Nephron progenitor cell (in vitro differentiated cells): ENCODE measurements around the gene RFC5.
A peak's percentile ranks its signal among the peaks of the same experiment; 100 is the strongest.

Source experiments
- DNase-seq: peaks from one replicate; pipeline ENCODE4 v3.0.0; 2021
- H3K27ac Mint-ChIP-seq: 2 replicates; pipeline ENCODE4 v1.8.0; 2021; ENCODE audit warnings: mild to moderate bottlenecking, moderate library complexity, mixed read lengths
- H3K27me3 Mint-ChIP-seq: 2 replicates; pipeline ENCODE4 v1.8.0; 2021; ENCODE audit warnings: mild to moderate bottlenecking, low read depth, mixed read lengths; ENCODE audit not compliant: poor library complexity
- H3K36me3 Mint-ChIP-seq: 2 replicates; pipeline ENCODE4 v1.8.0; 2021; ENCODE audit warnings: low read depth, mixed read lengths
- H3K4me1 Mint-ChIP-seq: 2 replicates; pipeline ENCODE4 v1.8.0; 2021; ENCODE audit warnings: mixed read lengths
- H3K4me3 Mint-ChIP-seq: 2 replicates; pipeline ENCODE4 v1.8.0; 2021; ENCODE audit warnings: mild to moderate bottlenecking, moderate library complexity, mixed read lengths
- H3K9me3 Mint-ChIP-seq: 2 replicates; pipeline ENCODE4 v1.8.0; 2021; ENCODE audit warnings: mild to moderate bottlenecking, moderate library complexity, mixed read lengths
- CTCF ChIP-seq: fragments of 200-600 bp; sonication (generic); IDR thresholded peaks from 2 replicates; pipeline ENCODE4 v1.5.0; 2021; ENCODE audit warnings: antibody characterized with exemption

RFC5 gene

GRCh38 chr12:118011377-118011776 is 5.1 kb upstream of the RFC5 start:
- DNase-seq: no peak
- H3K36me3 Mint-ChIP-seq: no peaks in the 10 kb centered on the region
- no peak overlapping the region for H3K4me3 Mint-ChIP-seq
- no peaks in the 10 kb centered on the region for H3K9me3 Mint-ChIP-seq
- peaks cover 6% of the 10 kb centered on the region for H3K27me3 Mint-ChIP-seq
- H3K4me1 Mint-ChIP-seq: peaks cover 24% of the 10 kb centered on the region
- no peak overlapping the region for H3K27ac Mint-ChIP-seq
- no peak for TF ChIP-seq CTCF

GRCh38 chr12:118011961-118012360 is 4.5 kb upstream of the RFC5 start:
- Mint-ChIP-seq H3K9me3 (no peaks in the 10 kb centered on the region), H3K27ac (no peak overlapping the region), H3K4me3 (no peak overlapping the region), H3K4me1 (peaks cover 26% of the 10 kb centered on the region), H3K27me3 (peaks cover 5% of the 10 kb centered on the region), H3K36me3 (no peaks in the 10 kb centered on the region)
- no peak for TF ChIP-seq CTCF
- no peak for DNase-seq

- Mint-ChIP-seq H3K27me3 (peaks cover 8% of the 10 kb centered on the region), H3K9me3 (no peaks in the 10 kb centered on the region), H3K27ac (no peak overlapping the region), H3K4me1 (peaks cover 39% of the 10 kb centered on the region), H3K4me3 (no peak overlapping the region), H3K36me3 (no peaks in the 10 kb centered on the region)
- no peak for DNase-seq
- TF ChIP-seq CTCF: no peak
These were observed 3.2 kb upstream of the RFC5 start for GRCh38 chr12:118013283-118013682.

GRCh38 chr12:118015306-118015705 is 1.2 kb upstream of the RFC5 start:
- Mint-ChIP-seq H3K36me3 (peaks cover 15% of the 10 kb centered on the region), H3K4me1 (peaks cover 50% of the 10 kb centered on the region), H3K27me3 (peaks cover 8% of the 10 kb centered on the region), H3K27ac (no peak overlapping the region), H3K4me3 (peak overlapping the region; percentile 18), H3K9me3 (no peaks in the 10 kb centered on the region)
- TF ChIP-seq CTCF: no peak
- DNase-seq: no peak

GRCh38 chr12:118015944-118016343 is 559 bp upstream of the RFC5 start:
- Mint-ChIP-seq H3K9me3 (no peaks in the 10 kb centered on the region), H3K27ac (no peak overlapping the region), H3K27me3 (peaks cover 8% of the 10 kb centered on the region), H3K36me3 (peaks cover 21% of the 10 kb centered on the region), H3K4me1 (peaks cover 53% of the 10 kb centered on the region), H3K4me3 (peak overlapping the region; percentile 94)
- DNase-seq: no peak
- TF ChIP-seq CTCF: no peak

GRCh38 chr12:118017926-118018325 is 1.4 kb downstream of the RFC5 start:
- H3K27me3 Mint-ChIP-seq: peaks cover 8% of the 10 kb centered on the region
- H3K4me1 Mint-ChIP-seq: peaks cover 73% of the 10 kb centered on the region
- no peak overlapping the region for H3K27ac Mint-ChIP-seq
- H3K4me3 Mint-ChIP-seq: peak overlapping the region; percentile 94
- H3K9me3 Mint-ChIP-seq: no peaks in the 10 kb centered on the region
- peaks cover 41% of the 10 kb centered on the region for H3K36me3 Mint-ChIP-seq
- no peak for DNase-seq
- no peak for TF ChIP-seq CTCF
